Fibroblast of lung (primary cell): ENCODE measurements around the gene TBRG4. TPM values are rescaled to one million over a fixed set of nuclear protein-coding genes. Genes with fewer than 3 reads are reported as not detected.

ENCODE experiments used
- DNase-seq, 2 donors: peaks; one replicate each; pipeline versions ENCODE4 v3.0.0 to v3.0.0-alpha.2; 2010; ENCODE audit warnings: low read depth in 2 of 2
- H2AFZ ChIP-seq: 2 replicates; pipeline ENCODE4 v1.5.1; 2012; ENCODE audit warnings: low read length, control low read depth, inconsistent platforms
- H3K27ac ChIP-seq: 2 replicates; pipeline ENCODE4 v1.5.1; 2011; ENCODE audit warnings: low read length, control low read depth; ENCODE audit not compliant: insufficient read depth
- H3K27me3 ChIP-seq: 2 replicates; pipeline ENCODE4 v1.5.1; 2011; ENCODE audit warnings: mild to moderate bottlenecking, low read length; ENCODE audit not compliant: control insufficient read depth, insufficient read depth
- H3K36me3 ChIP-seq: 2 replicates; pipeline ENCODE4 v1.5.1; 2011; ENCODE audit warnings: low read length; ENCODE audit not compliant: control insufficient read depth, insufficient read depth
- H3K4me1 ChIP-seq: 2 replicates; pipeline ENCODE4 v1.5.1; 2011; ENCODE audit warnings: low read length; ENCODE audit not compliant: control insufficient read depth, insufficient read depth; ENCODE audit errors: extremely low read depth
- H3K4me2 ChIP-seq: 2 replicates; pipeline ENCODE4 v1.5.1; 2011; ENCODE audit warnings: low read length, control low read depth; ENCODE audit not compliant: insufficient read depth; ENCODE audit errors: extremely low read depth
- H3K4me3 ChIP-seq, 4 experiments: fragments of 200-600 bp in 1 of 4; sonication (generic) in 1 of 4; replicated peaks in 1 of 4; 2 replicates each; pipeline ENCODE4 v1.5.1; 2011 to 2016; ENCODE audit warnings: low read length in 4 of 4, low read depth in 3 of 4, mild to moderate bottlenecking in 3 of 4, control low read depth in 2 of 4, inconsistent platforms in 1 of 4, mixed read lengths in 1 of 4; ENCODE audit not compliant: insufficient read depth in 1 of 4; ENCODE audit errors: control extremely low read depth in 1 of 4
- H3K79me2 ChIP-seq: 2 replicates; pipeline ENCODE4 v1.5.1; 2012; ENCODE audit warnings: mild to moderate bottlenecking, low read length, inconsistent platforms; ENCODE audit not compliant: control insufficient read depth, insufficient read depth
- H3K9ac ChIP-seq: 2 replicates; pipeline ENCODE4 v1.5.1; 2011; ENCODE audit warnings: mild to moderate bottlenecking, low read length, control low read depth; ENCODE audit not compliant: insufficient read depth
- H3K9me3 ChIP-seq: 2 replicates; pipeline ENCODE4 v1.5.1; 2012; ENCODE audit warnings: low read depth, low read length; ENCODE audit not compliant: control insufficient read depth, insufficient read depth
- H4K20me1 ChIP-seq: 2 replicates; pipeline ENCODE4 v1.5.1; 2011; ENCODE audit warnings: low read length; ENCODE audit not compliant: control insufficient read depth, insufficient read depth; ENCODE audit errors: extremely low read depth
- EZH2 ChIP-seq: IDR thresholded peaks from 2 replicates; pipeline ENCODE4 v1.5.1; 2012; ENCODE audit warnings: low read length, control low read depth, mild to moderate bottlenecking; ENCODE audit errors: missing control alignments
- polyA plus RNA-seq, 2 donors: library from polyadenylated mRNA; depleted of rRNA in 1 of 2; stranded (reverse) in 1 of 2; unstranded in 1 of 2; fragments of >200 nt; gene quantifications; 2 replicates each; pipeline ENCODE4 v1.2.1, GENCODE V29; 2011 to 2012; ENCODE audit warnings: missing spikeins in 1 of 2
- total RNA-seq: library from RNA; depleted of rRNA; stranded (reverse); fragments of >200 nt; gene quantifications from 2 replicates; pipeline ENCODE4 v1.2.1, GENCODE V29; 2014
- TF ChIP-seq, protein P1 (sequence below), 2 donors: IDR thresholded peaks in 1 of 2; conservative IDR thresholded peaks in 1 of 2; 1 replicate in 1 of 2; 2 replicates in 1 of 2; pipeline ENCODE4 v1.5.1; 2011 to 2012; ENCODE audit warnings: low read length in 2 of 2, control low read depth in 1 of 2, inconsistent platforms in 1 of 2, low read depth in 1 of 2, mild to moderate bottlenecking in 1 of 2

The TBRG4 gene
- total and polyA plus RNA-seq, 2 donors (not counting 1 experiment from before 2014, with no cell fraction given), result 27.4 to 52.2 TPM

DNA sequence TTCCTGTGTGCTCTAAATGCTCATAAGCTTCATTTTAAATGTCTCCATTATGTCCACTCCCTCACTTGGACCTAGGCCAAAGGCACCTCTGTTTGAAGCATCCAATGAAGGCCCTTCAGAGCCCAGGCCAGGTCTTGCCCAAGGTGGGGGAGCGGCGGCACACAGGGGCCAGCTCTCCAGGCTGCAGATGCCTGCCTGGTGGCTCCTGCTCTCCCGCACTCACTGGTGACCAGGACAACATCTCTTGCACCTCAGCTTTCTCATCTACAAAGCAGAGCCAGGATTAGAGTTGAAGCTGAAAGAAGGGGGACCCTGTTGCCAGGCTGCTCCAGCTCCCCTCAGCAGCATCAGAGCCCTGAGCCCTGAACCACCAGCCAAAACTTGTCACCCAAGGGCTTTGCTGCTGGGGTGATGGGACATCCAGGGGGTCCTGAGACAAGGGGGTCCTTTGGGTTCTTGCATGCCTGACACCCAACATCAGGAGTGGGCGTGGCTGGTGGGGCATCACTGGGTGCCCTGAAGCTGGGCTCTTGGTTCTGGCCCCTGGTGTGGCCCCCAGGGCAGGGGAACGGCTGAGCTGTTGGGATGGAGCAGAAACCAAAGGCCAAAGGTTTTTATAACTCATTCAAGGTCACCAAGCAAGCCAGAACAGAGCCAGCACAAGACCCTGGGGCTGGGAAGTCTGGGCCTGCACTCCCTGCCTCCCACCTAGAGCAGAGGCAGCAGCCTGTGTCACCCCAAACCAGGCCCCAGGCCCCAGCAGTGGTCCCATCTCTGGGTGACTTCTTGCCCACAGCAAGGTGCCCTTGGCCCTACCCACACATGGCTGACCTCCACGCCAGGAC lies 24.0 kb downstream of the TBRG4 start:
- TF ChIP-seq, protein P1, sequence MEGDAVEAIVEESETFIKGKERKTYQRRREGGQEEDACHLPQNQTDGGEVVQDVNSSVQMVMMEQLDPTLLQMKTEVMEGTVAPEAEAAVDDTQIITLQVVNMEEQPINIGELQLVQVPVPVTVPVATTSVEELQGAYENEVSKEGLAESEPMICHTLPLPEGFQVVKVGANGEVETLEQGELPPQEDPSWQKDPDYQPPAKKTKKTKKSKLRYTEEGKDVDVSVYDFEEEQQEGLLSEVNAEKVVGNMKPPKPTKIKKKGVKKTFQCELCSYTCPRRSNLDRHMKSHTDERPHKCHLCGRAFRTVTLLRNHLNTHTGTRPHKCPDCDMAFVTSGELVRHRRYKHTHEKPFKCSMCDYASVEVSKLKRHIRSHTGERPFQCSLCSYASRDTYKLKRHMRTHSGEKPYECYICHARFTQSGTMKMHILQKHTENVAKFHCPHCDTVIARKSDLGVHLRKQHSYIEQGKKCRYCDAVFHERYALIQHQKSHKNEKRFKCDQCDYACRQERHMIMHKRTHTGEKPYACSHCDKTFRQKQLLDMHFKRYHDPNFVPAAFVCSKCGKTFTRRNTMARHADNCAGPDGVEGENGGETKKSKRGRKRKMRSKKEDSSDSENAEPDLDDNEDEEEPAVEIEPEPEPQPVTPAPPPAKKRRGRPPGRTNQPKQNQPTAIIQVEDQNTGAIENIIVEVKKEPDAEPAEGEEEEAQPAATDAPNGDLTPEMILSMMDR (conservative IDR thresholded peaks at IDR 0.05 in 1 of 2, IDR thresholded peaks at IDR 0.05 in 1 of 2; ENCODE audit: low read depth in 1 of 2, low read length in 2 of 2), result no peak
- TF ChIP-seq EZH2, result no peak
- H3K9ac ChIP-seq, result no peak overlapping the region
- H3K36me3 ChIP-seq, result no peaks in the 10 kb centered on the region
- no peaks in the 10 kb centered on the region for H3K9me3 ChIP-seq
- no peak overlapping the region for H3K4me2 ChIP-seq
- H3K27me3 ChIP-seq, result peaks cover 3% of the 10 kb centered on the region
- no peaks in the 10 kb centered on the region for H3K79me2 ChIP-seq
- no peak overlapping the region for H3K27ac ChIP-seq
- H3K4me1 ChIP-seq, result no peaks in the 10 kb centered on the region
- DNase-seq, result no peak
- no peak overlapping the region for H2AFZ ChIP-seq
- peak overlapping the region in 2 of 4 experiments; percentile 55 to 69 for H3K4me3 ChIP-seq
- no peaks in the 10 kb centered on the region for H4K20me1 ChIP-seq

DNA sequence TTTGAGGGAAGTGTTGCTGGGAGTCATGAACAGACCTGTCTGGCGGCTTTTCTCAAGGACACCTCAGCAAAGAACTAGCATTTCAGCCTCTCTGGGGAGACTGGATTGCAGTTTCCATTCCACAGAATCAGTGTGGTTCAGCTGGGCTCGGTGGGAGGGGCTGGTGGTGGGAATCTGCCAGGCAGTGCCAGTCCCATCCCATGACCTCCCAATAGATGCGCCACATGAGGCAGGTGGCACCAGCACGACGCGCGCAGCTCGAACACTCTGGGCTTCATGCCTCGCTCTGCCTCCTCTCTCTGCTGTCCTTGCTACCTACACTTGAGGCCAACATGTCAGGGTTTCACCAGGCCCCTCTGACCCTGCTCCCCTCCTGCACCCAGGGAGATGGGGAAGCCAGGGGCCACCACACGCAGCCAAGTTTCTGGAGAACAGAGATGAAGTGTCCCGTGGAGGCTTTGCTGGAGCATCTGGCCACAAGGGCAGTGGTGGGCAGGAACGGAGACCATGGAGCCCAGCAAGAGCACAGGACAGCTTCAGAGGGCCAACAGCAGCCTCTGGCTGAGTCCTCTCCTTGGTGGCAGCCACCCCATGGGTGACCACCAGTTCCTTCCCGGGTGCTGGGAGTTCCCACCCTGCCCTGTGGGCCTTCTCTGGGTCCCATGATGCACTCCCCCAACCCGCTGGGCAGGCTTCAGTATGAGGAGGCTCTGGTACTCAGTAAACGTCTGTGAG lies 25.0 kb downstream of the TBRG4 start:
- no peaks in the 10 kb centered on the region for H3K9me3 ChIP-seq
- no peaks in the 10 kb centered on the region for H4K20me1 ChIP-seq
- H3K4me3 ChIP-seq, result no peak overlapping the region
- no peak overlapping the region for H3K4me2 ChIP-seq
- DNase-seq, result no peak
- H3K9ac ChIP-seq, result no peak overlapping the region
- H3K79me2 ChIP-seq, result no peaks in the 10 kb centered on the region
- H3K27ac ChIP-seq, result no peak overlapping the region
- H3K36me3 ChIP-seq, result no peaks in the 10 kb centered on the region
- no peak overlapping the region for H2AFZ ChIP-seq
- TF ChIP-seq EZH2, result no peak
- TF ChIP-seq, protein P1 (conservative IDR thresholded peaks at IDR 0.05 in 1 of 2, IDR thresholded peaks at IDR 0.05 in 1 of 2; ENCODE audit: low read depth in 1 of 2, low read length in 2 of 2), result no peak
- no peaks in the 10 kb centered on the region for H3K27me3 ChIP-seq
- no peaks in the 10 kb centered on the region for H3K4me1 ChIP-seq

DNA sequence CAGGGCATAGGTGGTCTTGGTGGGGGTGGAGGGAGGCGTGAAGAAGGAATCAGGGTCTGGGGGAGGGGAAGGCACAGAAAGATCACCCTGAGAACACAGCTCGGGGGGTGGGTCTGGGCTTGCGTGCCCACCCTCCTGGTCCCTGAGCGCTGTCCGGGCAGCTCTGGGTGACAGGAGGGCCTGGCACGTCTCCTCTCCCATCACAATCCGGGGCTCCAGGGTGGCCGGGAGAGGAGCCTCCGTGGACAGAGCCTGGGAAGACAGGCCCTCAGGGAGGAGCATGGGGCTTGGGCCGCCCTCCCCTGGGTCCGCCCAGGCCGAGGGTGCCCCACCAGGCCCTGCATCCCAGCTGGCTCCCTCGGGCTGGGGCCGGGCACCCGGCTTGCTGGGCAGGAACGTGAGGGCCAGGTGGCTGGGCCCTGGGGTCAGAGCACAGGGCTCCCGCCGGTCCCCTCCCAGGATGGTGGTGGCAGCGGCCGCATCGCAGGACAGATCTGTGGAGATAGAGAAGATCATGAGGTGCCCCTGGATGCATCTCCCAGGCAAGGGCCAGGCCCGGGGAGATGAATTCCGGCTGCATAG lies 25.8 kb downstream of the TBRG4 start:
- no peaks in the 10 kb centered on the region for H4K20me1 ChIP-seq
- H3K4me2 ChIP-seq, result no peak overlapping the region
- H3K27ac ChIP-seq, result no peak overlapping the region
- H3K36me3 ChIP-seq, result no peaks in the 10 kb centered on the region
- H3K79me2 ChIP-seq, result no peaks in the 10 kb centered on the region
- H3K9ac ChIP-seq, result no peak overlapping the region
- H3K9me3 ChIP-seq, result no peaks in the 10 kb centered on the region
- H2AFZ ChIP-seq, result no peak overlapping the region
- TF ChIP-seq EZH2, result no peak
- TF ChIP-seq, protein P1 (conservative IDR thresholded peaks at IDR 0.05 in 1 of 2, IDR thresholded peaks at IDR 0.05 in 1 of 2; ENCODE audit: low read depth in 1 of 2, low read length in 2 of 2), result no peak
- DNase-seq, result no peak
- no peak overlapping the region for H3K4me3 ChIP-seq
- H3K27me3 ChIP-seq, result no peaks in the 10 kb centered on the region
- H3K4me1 ChIP-seq, result no peaks in the 10 kb centered on the region
